HepG2 (cell line): Measurements from ENCODE around the gene AIF1. TPM values are rescaled to one million over a fixed set of nuclear protein-coding genes. Genes with fewer than 3 reads are reported as not detected.
A peak's percentile ranks its signal among the peaks of the same experiment; 100 is the strongest.

Source experiments
- GTF2F1 ChIP-seq: fragments of 150-350 bp; IDR thresholded peaks from 2 replicates; pipeline ENCODE4 v1.6.1; 2014; ENCODE audit warnings: low read length
- LBX2 ChIP-seq: sonication (generic); formaldehyde crosslinking; IDR thresholded peaks from 2 replicates; pipeline ENCODE4 v1.5.0; 2020; ENCODE audit warnings: missing genetic modification reagents, mild to moderate bottlenecking, borderline replicate concordance
- POLR2G ChIP-seq: fragments of 200-400 bp; formaldehyde crosslinking; IDR thresholded peaks from 2 replicates; pipeline ENCODE4 v1.6.1; 2018; ENCODE audit warnings: mild to moderate bottlenecking, low read depth, low read length, moderate library complexity
- THAP9 ChIP-seq: sonication (generic); formaldehyde crosslinking; IDR thresholded peaks from 2 replicates; pipeline ENCODE4; 2020; ENCODE audit warnings: missing genetic modification reagents, mild to moderate bottlenecking, borderline replicate concordance
- ZBTB25 ChIP-seq: IDR thresholded peaks from 2 replicates; pipeline ENCODE4 v1.6.1; 2018; ENCODE audit warnings: missing genetic modification reagents
- ZNF275 ChIP-seq: sonication (generic); formaldehyde crosslinking; IDR thresholded peaks from 2 replicates; pipeline ENCODE4 v1.8.0; 2022; ENCODE audit warnings: missing genetic modification reagents, mild to moderate bottlenecking, inconsistent platforms, borderline replicate concordance
- ZNF589 ChIP-seq: sonication (generic); formaldehyde crosslinking; conservative IDR thresholded peaks from 2 replicates; pipeline ENCODE4 v1.8.0; 2022; ENCODE audit warnings: mild to moderate bottlenecking, moderate library complexity, missing genetic modification reagents
- ZNF597 ChIP-seq: sonication (generic); formaldehyde crosslinking; IDR thresholded peaks from 2 replicates; pipeline ENCODE4 v1.5.0; 2020; ENCODE audit warnings: missing genetic modification reagents
- ZNF629 ChIP-seq: sonication (generic); formaldehyde crosslinking; conservative IDR thresholded peaks from 2 replicates; pipeline ENCODE4 v1.5.0; 2020; ENCODE audit warnings: missing genetic modification reagents
- ZNF646 ChIP-seq: sonication (generic); formaldehyde crosslinking; IDR thresholded peaks from 2 replicates; pipeline ENCODE4 v1.9.0; 2021; ENCODE audit warnings: mild to moderate bottlenecking, missing genetic modification reagents
- ZUFSP ChIP-seq: sonication (generic); formaldehyde crosslinking; IDR thresholded peaks from 2 replicates; pipeline ENCODE4 v1.9.0; 2021; ENCODE audit warnings: missing genetic modification reagents, mild to moderate bottlenecking, borderline replicate concordance
- polyA plus RNA-seq, 8 experiments: library from polyadenylated mRNA; depleted of rRNA in 3 of 8; stranded (reverse) in 7 of 8; unstranded in 1 of 8; fragments of >200 nt; fragmentation: Illumina TruSeq in 4 of 8; extraction: Trizol in 4 of 8; gene quantifications; 2 replicates each; pipeline versions ENCODE4 v1.2.1 to v1.2.3, GENCODE V29; 2011 to 2016; ENCODE audit warnings: low read depth in 4 of 8, missing spikeins in 1 of 8, mixed read lengths in 1 of 8; ENCODE audit not compliant: insufficient read depth in 1 of 8
- total RNA-seq, 5 experiments: library from RNA; depleted of rRNA; stranded (reverse); fragments of >200 nt; fragmentation: Illumina TruSeq; extraction: Trizol; gene quantifications; 2 replicates each; pipeline ENCODE4 v1.2.3, GENCODE V29; 2016; ENCODE audit warnings: low read depth in 1 of 5

AIF1 gene
- total and polyA plus RNA-seq, 2 of the 13 experiments (the other 11 are each of a cell fraction or from before 2014, with no cell fraction given) = 1.5 TPM; not detected in 1

GRCh38 chr6:31664790-31665500 lies 49.9 kb downstream of the AIF1 start, which contains the start of gene GPANK1 (continued):
- TF ChIP-seq POLR2G = peak; percentile 76
- TF ChIP-seq ZNF589 (CRISPR knock-in tag) = 0 out of 2 replicates have a peak, but pooled peaks have one; percentile 34
- no peak for TF ChIP-seq ZUFSP (CRISPR knock-in tag)
- peak; percentile 57; the same call in 1 of the 2 replicates for TF ChIP-seq THAP9
- TF ChIP-seq ZNF275 (CRISPR knock-in tag) = no peak
- TF ChIP-seq ZNF646 (CRISPR knock-in tag) = peak; percentile 96
- TF ChIP-seq LBX2 (CRISPR knock-in tag) = 0 out of 2 replicates have a peak, but pooled peaks have one; percentile 25
- no peak for TF ChIP-seq ZNF629 (CRISPR knock-in tag)
- TF ChIP-seq ZNF597 = no peak
- TF ChIP-seq ZBTB25 (CRISPR knock-in tag) = peak; percentile 86; the same call in 1 of the 2 replicates
- no peak; the same call in 1 of the 2 replicates for TF ChIP-seq GTF2F1
